ENCODE measurements around the gene PDLIM7.

Gene PDLIM7

DNA sequence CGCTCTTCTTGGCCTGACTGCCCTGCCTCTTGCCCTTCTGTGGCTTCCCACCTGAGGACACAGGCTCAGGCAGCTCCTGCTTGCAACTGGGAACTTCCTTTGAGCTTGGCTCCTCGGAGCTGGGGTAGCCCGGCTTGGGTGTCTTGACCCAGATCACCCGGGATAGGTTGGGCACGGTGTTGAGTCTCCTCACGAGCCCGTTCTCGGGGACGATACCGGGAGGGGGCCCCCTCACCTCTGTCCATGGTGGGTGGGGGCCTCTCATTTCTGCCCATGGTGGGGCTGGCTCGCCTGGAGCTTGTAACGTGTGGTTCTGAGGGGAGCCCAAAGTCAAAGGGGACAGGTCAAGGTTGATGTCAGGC lies 27.1 kb upstream of the PDLIM7 start:
- DNase-seq = no peak

DNA sequence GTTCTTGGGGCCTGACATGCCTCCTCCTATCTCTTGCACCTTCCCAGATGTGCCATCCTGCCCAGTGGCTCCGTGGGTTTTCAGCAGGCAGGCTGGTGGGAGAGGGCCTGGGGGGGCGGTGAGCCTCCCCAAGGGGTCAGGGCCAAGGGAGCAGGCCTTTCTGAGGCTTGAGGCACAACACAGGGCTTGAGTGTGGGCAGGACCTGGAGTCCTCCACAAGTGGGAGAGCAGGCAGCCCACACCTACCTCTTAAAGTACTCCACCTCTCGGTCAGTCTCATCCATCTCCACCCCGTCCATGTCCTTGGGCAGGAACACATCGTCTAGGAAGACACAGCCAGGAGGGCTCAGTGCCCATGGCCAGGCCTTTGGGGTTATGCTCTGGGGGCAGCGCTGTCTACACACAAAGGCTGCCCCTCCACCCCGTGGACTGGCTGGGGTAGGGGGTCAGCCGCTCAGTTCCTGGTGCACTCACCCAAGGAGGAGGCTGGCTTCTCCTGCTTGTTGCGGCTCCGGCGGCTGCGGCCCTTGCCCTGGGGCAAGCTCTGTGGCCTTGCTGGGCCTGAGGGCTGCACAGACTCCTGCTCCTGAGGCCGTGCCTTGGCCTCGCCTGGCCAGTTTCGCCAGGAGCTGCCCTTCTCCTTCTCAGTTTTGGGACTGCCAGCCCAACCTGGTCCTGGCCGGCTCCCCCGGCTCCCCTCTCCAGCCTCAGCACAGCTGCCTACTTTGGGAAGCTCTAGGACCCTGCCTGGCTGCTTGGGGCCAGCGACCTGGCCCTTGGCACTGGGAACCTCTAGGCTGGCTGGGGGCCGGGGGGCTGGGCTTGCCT lies 26.5 kb upstream of the PDLIM7 start:
- no peak for DNase-seq

- DNase-seq = no peak
These were observed 23.6 kb upstream of the PDLIM7 start for GRCh38 chr5:177520916-177521513.

- DNase-seq = no peak
These were observed 22.9 kb upstream of the PDLIM7 start for GRCh38 chr5:177520271-177520670.

DNA sequence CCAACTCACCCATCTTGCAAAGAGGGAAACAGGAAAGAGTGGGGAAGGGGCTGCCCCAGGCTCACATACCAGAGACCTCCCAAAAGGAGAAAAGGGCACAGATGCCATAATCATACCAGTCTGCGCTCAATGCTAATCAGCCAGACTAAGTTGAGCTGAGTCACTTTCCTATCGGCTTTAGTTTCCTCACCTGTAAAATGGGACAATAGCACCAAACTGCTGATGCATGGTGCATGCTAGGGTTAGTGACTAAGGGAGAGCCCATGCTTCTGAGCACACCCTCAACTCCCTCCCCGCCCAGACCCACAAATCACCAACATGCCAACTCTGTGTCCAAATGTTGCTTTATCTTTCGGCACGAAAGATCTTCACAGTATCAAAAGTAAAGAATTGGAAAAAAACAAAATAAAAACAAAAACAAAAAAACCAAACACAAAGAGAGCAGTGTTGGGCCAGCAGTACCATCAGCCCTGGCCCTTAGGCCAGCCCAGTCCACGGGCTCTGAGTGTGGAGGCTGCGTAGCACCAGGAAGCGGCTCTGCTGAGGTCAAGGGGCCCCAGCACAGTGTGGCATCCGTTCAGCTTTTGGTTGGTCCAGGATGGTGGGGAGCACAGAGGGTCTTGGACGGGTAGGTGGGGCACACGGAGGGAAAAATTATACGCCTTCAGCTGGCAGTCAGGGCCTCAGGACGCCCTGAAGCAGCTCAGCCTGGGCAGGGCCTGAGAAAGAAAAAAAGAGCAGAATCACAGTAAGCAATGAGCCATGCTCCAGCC lies 22.2 kb upstream of the PDLIM7 start:
- DNase-seq = no peak

- DNase-seq = peak; percentile 91
These were observed 19.5 kb upstream of the PDLIM7 start, which contains the start of gene DDX41 for GRCh38 chr5:177516601-177517568. TSS of gene DDX41 (minus strand) at chr5:177516961. CDS start at chr5:177516945, 16 bp downstream.

- no peak for DNase-seq
These were observed 18.2 kb upstream of the PDLIM7 start for GRCh38 chr5:177515580-177515979.

DNA sequence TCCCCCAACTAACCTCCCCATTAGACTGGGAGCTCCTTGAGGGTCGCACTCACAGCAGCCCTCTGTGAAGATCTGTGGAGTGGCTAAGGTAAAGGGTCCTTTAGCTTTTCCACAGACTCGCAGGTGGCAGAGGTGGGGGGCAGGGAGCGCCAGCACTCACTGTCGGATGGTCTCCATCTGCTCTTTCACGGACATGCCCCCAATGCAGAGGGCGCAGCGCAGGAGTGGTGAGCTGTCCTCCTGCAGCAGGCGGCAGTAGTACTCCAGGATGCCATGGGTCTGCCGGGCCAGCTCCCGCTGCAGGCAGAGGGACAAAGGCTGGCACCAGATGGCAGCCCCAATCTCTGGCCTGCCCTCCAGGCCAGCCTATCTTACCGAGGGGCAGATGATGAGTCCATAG lies 17.1 kb upstream of the PDLIM7 start:
- DNase-seq = no peak

DNA sequence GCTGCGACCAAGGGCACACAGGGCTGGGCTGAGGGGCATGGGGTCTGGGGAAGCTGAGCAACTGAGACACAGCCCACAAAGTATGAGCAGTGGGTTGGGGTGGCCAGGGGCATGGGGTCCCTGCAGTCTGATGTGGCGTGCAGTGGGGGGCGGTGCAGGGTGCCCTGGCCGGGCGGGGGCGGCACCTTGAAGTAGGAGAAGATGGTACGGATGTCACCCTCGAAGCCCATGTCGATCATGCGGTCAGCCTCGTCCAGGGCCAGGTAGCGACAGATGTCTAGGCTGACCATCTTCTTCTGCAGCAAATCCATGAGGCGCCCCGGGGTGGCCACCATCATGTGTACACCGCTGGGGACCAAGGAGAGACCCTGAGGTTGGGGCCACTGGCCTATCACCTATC lies 16.1 kb upstream of the PDLIM7 start:
- DNase-seq = no peak

DNA sequence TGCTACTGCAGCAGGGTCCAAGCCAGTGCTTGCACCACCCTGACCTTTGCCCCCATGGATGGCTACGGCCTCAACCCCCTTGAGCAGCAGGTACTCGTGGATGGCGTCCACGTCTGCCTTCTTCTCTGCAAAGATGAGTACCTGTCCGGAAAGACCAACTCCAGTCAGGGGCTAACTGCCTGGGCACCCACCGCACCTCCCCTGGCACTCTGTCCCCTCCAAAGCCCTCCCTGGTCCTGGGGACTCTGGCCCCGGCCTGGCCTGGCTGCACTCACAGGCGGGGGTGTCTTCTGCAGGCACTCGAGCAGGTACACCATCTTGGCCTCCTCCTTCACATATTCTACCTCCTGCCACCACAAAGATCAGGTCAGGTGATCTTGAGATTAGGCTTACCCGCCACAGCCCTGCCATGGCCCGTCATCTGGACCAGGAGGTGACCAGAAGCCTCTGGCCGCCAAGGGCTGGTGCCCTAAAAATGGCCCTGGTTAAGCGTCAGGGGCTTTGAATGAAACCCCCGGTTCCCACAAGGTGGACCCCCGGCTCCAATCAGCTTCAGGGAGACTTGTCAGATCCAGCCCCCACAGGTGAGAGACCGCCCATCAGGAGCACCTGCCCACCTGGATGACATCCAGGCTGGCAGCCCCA lies 15.5 kb upstream of the PDLIM7 start:
- no peak for DNase-seq

GRCh38 chr5:177511796-177512675 lies 14.6 kb upstream of the PDLIM7 start:
- no peak for DNase-seq

DNA sequence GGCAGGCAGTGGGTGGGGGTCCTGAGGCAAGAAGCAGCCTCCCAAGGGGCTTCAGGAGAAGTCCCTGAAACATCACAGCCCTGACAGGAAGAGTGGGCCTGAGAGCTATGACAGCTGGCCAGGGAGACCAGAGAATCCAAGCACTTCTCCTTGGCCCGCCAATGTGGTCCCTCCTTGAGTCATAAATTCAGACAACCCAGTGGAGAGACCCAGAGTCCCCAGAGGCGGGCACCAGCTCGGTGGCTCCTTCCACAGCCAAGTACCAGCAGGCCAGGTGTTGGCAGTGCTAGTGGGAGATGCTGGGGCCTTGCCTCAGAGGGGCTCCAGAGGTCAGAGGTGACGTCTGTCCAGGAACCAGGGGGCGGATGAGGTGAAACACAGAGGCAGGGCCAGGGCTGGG lies 13.8 kb upstream of the PDLIM7 start:
- no peak for DNase-seq

DNA sequence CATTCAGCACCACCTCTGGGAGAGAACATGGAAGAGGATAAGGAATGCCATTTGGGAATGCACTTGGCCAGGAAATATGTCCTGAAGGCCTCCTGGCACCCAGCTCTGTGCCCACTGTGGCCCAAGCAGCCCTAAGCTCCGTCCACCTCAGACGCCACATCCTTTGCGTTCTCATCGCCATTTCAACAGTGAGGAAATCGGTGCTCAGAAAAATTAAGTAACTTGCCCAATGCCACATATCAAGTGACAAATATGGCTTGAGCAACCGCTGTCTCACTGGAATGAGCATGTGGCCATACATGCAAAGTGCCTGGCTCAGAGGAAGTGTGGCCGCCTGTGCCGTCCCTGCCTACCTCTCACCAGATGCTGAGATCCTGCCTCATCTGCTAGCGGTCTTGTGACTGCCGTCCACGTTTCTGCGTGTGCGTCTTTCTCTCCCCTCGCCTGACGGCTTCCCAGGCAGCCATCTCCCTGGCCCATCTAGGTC lies 13.2 kb upstream of the PDLIM7 start:
- no peak for DNase-seq

GRCh38 chr5:177509991-177510566 lies 12.7 kb upstream of the PDLIM7 start:
- DNase-seq = no peak

DNA sequence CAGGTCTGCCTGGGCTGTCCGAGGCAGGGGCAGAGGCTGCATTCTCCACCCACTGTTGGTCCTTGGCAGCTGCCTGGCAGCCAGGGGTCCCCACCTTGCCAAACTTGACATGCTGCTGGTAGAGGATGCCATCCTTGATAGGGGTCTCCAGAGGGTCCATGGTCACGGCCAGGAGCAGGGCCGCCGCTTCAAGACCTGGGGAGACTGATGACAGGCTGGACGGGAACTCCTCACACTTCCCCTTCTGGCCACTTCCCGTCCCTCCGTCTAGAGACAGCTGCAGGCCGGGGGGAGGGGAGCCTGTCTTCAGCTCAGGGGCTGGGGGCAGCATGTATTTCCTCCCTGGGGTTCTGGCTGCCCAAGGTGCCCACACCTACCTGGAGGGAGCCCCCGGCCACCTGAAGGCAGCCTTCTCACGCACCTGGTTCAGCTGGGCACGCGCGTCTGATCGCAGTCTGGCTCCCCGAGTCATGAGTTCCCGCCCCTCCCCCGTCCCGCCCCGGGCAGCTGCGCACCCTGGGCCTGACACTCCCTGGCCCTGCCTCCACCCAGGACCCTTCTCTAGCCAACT lies 12.1 kb upstream of the PDLIM7 start, which contains the start of gene DOK3:
Gene DOK3 (minus strand): TSS at position 446 of the 571 bp plus-strand sequence. CDS start 286 bp downstream, at position 160.
- DNase-seq = no peak

GRCh38 chr5:177508837-177509236 lies 11.4 kb upstream of the PDLIM7 start:
- no peak for DNase-seq

GRCh38 chr5:177508221-177508611 lies 10.8 kb upstream of the PDLIM7 start:
- no peak for DNase-seq

DNA sequence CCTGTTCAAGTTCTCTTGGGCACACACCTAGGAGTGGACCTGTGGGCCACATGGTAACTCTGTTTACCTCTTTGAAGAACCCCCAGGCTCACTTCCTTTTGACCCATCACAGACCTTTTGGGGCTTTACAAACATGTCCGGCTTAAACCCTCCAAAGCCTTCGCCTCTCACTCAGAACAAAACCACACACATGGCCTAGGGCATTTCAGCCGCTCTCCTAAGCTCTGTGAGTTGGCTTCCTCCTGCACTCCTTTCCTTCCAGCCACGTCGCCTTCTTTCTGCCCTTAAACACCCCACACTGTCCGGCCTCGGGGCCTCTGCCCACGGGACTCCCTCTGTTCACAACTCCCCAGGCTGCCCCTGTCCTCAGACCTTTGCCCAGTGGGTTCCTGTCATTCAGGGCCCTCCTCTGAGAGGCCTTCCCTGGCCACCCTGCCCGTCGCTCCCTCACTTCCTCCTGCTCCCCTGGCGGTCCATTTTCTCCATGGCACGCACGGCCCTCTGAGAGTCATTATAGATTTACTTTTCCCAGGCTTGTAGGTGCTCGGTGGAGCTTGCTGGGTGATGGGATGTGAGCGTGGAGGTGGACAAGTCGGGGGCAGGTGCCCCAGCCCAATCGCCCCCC lies 10.3 kb upstream of the PDLIM7 start:
- DNase-seq = no peak

DNA sequence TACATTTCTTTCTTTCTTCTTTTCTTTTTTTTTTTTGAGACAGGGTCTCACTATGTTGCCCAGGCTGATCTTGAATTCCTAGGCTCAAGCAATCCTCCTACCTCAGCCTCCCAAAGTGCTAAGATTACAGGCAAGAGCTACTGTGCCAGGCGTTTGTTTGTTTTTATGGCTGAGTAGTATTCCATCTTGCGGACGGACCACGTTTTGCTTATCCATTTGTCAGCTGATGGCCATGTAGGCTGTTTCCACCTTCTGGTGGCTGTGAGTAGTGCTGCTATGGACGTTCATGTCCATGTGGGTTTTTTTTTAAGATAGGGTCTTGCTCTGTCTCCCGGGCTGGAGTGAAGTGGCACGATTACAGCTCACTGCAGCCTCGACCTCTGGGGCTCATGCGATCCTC lies 9.8 kb upstream of the PDLIM7 start:
- no peak for DNase-seq

- no peak for DNase-seq
These were observed 7.7 kb upstream of the PDLIM7 start for GRCh38 chr5:177505075-177505474.
